Testis (tissue), 2 donors: Measurements from ENCODE around the gene SETD2.

Experiments
- POLR2A ChIP-seq: fragments of 450-650 bp; IDR thresholded peaks from one replicate; pipeline ENCODE4 v1.6.1; 2017; ENCODE audit warnings: antibody characterized with exemption, mild to moderate bottlenecking, moderate library complexity
- TF ChIP-seq, protein P1 (sequence below), 3 experiments: fragments of 450-650 bp in 2 of 3; fragments of 200-600 bp in 1 of 3; sonication (generic) in 1 of 3; IDR thresholded peaks; one replicate each; pipeline ENCODE4 v1.5.1; 2016 to 2019; ENCODE audit warnings: antibody characterized with exemption in 3 of 3, mild to moderate bottlenecking in 2 of 3, moderate library complexity in 1 of 3

DNA sequence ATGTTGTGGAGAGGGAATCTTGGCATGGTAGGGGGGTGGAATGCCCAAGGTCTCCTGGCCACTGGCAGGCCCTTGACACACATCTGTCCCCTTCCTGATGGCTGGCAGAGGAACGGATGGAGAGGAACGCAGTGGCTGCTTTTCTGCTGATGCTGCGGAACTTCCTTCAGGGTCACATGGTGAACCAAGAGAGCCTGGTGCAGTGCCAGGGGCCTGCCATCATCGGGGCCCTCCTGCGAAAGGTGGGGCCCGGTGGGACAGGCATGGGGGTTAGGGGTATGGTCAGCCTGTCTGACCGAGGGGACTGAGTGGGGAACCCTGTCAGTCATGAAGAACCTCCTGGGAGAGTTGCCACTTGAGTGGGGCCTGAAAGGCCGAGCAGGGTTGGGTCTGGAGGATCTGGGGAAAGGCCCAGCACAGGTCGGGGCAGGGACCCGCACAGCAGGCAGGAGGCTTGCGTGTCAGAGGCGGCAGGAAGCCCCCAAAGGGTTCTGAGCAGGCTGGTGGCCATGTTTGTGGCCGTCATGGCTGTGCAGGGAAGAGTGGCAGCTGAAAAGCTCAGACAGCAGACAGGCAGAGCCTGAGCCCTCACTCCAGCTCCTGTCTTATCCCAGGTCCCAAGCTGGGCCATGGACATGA lies 166.3 kb downstream of the SETD2 start:
- TF ChIP-seq, protein P1, sequence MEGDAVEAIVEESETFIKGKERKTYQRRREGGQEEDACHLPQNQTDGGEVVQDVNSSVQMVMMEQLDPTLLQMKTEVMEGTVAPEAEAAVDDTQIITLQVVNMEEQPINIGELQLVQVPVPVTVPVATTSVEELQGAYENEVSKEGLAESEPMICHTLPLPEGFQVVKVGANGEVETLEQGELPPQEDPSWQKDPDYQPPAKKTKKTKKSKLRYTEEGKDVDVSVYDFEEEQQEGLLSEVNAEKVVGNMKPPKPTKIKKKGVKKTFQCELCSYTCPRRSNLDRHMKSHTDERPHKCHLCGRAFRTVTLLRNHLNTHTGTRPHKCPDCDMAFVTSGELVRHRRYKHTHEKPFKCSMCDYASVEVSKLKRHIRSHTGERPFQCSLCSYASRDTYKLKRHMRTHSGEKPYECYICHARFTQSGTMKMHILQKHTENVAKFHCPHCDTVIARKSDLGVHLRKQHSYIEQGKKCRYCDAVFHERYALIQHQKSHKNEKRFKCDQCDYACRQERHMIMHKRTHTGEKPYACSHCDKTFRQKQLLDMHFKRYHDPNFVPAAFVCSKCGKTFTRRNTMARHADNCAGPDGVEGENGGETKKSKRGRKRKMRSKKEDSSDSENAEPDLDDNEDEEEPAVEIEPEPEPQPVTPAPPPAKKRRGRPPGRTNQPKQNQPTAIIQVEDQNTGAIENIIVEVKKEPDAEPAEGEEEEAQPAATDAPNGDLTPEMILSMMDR (IDR thresholded peaks at IDR 0.05): no peak
- no peak for TF ChIP-seq POLR2A
